ENCODE results near the gene ZBED4. TPM values are rescaled to one million over a fixed set of nuclear protein-coding genes. Genes with fewer than 3 reads are reported as not detected.

ZBED4 gene
- total and polyA plus RNA-seq, 11 donors = 2.2 to 8.6 (median 4.9) TPM

GRCh38 chr22:49807780-49808708 is 45.6 kb upstream of the ZBED4 start:
- DNase-seq (no peak), ATAC-seq (no peak)
- no peak overlapping the region for H3K4me3 ChIP-seq
- H3K36me3 ChIP-seq = peaks cover 0 to 24% (median 13%) of the 10 kb centered on the region in 9 donors
- intact Hi-C loops (cut with DNase I) = no loop called here
- H3K27ac ChIP-seq = peak overlapping the region in 1 of 12 donors; percentile 11
- no peaks in the 10 kb centered on the region for H3K9me3 ChIP-seq
- 78 to 86% (median 86%) methylated on average over 14 of the region's 14 CpGs for WGBS, 4 donors
- H3K27me3 ChIP-seq = no peaks in the 10 kb centered on the region
- H3K4me1 ChIP-seq = peaks cover 0 to 66% (median 30%) of the 10 kb centered on the region in 12 donors
- TF ChIP-seq, protein P1, sequence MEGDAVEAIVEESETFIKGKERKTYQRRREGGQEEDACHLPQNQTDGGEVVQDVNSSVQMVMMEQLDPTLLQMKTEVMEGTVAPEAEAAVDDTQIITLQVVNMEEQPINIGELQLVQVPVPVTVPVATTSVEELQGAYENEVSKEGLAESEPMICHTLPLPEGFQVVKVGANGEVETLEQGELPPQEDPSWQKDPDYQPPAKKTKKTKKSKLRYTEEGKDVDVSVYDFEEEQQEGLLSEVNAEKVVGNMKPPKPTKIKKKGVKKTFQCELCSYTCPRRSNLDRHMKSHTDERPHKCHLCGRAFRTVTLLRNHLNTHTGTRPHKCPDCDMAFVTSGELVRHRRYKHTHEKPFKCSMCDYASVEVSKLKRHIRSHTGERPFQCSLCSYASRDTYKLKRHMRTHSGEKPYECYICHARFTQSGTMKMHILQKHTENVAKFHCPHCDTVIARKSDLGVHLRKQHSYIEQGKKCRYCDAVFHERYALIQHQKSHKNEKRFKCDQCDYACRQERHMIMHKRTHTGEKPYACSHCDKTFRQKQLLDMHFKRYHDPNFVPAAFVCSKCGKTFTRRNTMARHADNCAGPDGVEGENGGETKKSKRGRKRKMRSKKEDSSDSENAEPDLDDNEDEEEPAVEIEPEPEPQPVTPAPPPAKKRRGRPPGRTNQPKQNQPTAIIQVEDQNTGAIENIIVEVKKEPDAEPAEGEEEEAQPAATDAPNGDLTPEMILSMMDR (IDR thresholded peaks at IDR 0.05) = no peak
- TF ChIP-seq POLR2A (IDR thresholded peaks at IDR 0.05) = no peak

- Histone ChIP-seq H3K9me3 (no peaks in the 10 kb centered on the region), H3K4me1 (peaks cover 0 to 69% (median 28%) of the 10 kb centered on the region in 12 donors), H3K4me3 (no peak overlapping the region), H3K36me3 (peaks cover 0 to 24% (median 6%) of the 10 kb centered on the region in 9 donors), H3K27me3 (no peaks in the 10 kb centered on the region), H3K27ac (no peak overlapping the region)
- DNase-seq (peak in 1 of 5 donors; percentile 6), ATAC-seq (no peak)
- intact Hi-C loops (cut with DNase I) = no loop called here
- 63 to 70% (median 67%) methylated on average over 5 of the region's 5 CpGs for WGBS, 4 donors
- TF ChIP-seq, protein P1 (IDR thresholded peaks at IDR 0.05) = no peak
- TF ChIP-seq POLR2A (IDR thresholded peaks at IDR 0.05) = no peak
Observed at GRCh38 chr22:49810363-49811019, 43.2 kb upstream of the ZBED4 start.

GRCh38 chr22:49811020-49811791 is 42.4 kb upstream of the ZBED4 start:
- intact Hi-C loops (cut with DNase I) = no loop called here
- Histone ChIP-seq H3K4me1 (peaks cover 0 to 69% (median 31%) of the 10 kb centered on the region in 12 donors), H3K27me3 (no peaks in the 10 kb centered on the region), H3K4me3 (no peak overlapping the region), H3K36me3 (peaks cover 0 to 32% (median 7%) of the 10 kb centered on the region in 9 donors), H3K27ac (no peak overlapping the region), H3K9me3 (no peaks in the 10 kb centered on the region)
- DNase-seq (peak in 1 of 5 donors; percentile 15), ATAC-seq (peak in 1 of 4 donors; percentile 8)
- no peak for TF ChIP-seq POLR2A (IDR thresholded peaks at IDR 0.05)
- TF ChIP-seq, protein P1 (IDR thresholded peaks at IDR 0.05) = no peak
- WGBS, 4 donors = 81 to 85% (median 83%) methylated on average over 18 of the region's 18 CpGs
